SK-MEL-5 (cell line): ENCODE results near the gene ZC3H7A. TPM values are rescaled to one million over a fixed set of nuclear protein-coding genes. Genes with fewer than 3 reads are reported as not detected.

Experiments
- DNase-seq: peaks from one replicate; pipeline ENCODE4 v3.0.0-alpha.2; 2016; ENCODE audit warnings: low read depth, low spot score
- in situ Hi-C: cut with HindIII; loops from 2 replicates; pipeline ENCODE4 v1.10.0; 2016; ENCODE audit warnings: low sequenced_read_pairs, high pct_unique_total_duplicates, low pct_unique_long_range_greater_than_20kb
- total RNA-seq: library from RNA; depleted of rRNA; stranded (reverse); fragments of >200 nt; shearing (Covaris generic); gene quantifications from 2 replicates; pipeline ENCODE4 v1.2.3, GENCODE V29; 2014

Gene ZC3H7A
- total RNA-seq, 1 experiment from 2014 or later, result 54.7 TPM

DNA sequence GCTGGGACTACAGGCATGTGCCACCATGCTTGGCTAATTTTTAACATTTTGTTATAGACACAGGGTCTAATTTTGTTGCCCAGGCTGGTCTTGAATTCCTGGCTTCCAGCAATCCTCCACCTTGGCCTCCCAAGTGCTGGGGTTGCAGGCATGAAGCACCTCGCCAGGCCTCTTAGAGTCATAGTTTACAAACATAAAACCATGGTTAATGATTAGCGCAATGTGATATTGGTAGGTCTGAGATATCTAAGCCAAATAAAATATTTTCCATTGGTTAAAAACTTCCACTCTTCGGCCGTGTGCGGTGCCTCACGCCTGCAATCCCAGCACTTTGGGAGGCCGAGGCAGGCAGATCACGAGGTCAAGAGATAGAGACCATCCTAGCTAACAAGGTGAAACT lies 71.0 kb downstream of the ZC3H7A start:
- DNase-seq, result no peak
- in situ Hi-C loops, result no loop called here

DNA sequence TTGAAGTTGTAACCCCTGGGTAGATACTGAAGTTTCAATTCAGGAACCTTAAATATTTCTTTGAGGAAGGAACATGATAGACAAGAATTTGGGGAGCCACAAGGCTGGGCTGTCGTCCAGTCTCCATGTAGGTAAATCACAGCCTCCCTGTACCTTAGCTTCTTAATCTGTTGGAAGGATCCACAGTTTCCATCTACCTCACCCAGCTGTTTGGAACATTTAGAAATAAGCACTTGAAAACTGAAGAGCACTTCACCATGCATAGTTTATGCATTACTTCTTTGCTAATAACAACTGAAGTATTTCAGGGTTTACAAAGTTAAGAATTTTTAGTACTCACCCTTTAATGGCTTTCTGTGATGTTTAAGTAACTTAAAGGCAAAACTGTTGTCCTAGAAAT lies 71.6 kb downstream of the ZC3H7A start:
- in situ Hi-C loops, result no loop called here
- no peak for DNase-seq

DNA sequence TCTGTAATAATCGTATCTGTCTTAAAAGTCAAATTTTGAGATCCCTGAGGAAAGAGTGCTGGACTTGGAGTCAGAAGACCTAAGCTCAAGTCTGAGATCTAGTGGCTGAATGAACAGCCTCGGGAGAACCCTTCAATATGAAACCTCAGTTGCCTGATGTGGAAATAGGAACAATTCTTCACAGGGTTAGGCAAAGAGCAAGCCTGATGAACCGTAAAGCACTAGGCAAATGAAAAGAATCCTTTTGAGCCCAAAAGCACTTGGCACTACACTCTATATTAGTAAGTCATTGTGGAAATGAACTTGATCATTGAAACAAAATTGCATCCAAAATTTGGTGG lies 74.6 kb downstream of the ZC3H7A start:
- in situ Hi-C loops, result no loop called here
- DNase-seq, result no peak

DNA sequence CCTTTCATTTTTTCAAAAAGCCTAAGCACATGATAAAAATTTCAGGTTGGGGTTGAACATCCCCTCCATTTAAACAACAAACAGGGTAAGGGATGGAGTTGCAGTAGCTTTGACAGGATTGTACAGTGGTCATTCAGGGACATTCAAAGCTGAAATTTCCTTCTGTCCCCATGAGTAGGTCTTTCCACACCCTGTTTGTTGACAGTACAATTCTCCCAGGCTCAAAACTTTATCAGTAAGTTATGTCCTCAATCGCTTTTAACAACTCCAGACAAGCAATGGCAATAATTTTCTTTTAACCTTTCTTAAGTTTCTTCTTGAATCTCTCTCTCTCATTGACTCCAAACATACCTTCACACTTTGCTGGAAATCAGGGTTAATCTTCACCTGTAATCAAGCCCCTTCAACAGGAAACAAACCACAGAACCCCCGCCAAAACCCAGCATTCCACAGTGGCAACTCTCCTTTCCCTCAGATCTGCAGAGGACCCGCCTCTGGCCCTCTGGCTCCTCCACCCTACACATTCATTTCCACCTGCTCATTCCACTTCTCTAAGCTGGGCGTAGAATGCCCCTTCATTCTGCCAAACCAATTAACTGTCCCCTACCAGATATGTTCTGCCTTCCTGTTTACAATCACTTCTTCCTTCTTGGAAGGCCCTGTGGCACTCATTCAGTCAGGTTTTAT lies 75.1 kb downstream of the ZC3H7A start:
- DNase-seq, result no peak
- in situ Hi-C loops, result no loop called here

DNA sequence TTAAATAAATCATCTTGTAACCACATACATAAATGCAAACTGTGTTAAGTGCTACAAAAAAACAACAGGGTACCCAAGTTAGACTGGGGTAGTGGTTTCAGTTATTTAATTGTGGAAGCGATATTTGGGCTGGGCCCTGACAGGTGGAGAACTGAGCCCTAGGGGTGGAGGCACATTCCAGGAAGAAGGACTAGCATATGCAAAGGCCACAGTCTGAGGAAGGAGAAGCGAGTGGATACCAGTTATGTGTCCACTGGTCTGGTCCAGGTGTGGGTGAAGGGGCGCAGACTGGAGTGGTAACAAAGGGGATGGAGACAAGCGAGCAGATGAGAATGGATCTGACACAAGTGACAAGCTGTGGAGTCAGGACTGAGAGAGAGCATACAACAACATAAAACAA lies 77.3 kb downstream of the ZC3H7A start:
- in situ Hi-C loops, result no loop called here
- no peak for DNase-seq

DNA sequence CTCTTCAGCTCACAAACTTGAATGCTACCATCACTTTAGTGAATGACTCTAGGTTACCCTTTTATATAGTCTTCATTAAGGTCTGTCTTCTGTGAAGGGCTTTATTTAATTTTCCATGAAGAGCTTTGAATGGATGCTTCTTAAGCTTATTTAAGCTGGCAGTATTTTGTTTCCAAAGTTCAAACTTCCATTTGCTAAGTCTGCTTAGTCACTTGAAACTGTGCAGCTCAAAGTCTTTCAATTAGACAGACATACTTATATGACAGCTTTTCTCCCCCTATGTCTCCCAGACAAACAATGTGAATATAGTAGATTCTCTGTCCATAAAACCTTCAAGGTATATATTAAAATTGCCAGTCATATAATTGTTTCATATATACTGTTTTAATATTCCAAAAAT lies 77.9 kb downstream of the ZC3H7A start:
- in situ Hi-C loops, result no loop called here

DNA sequence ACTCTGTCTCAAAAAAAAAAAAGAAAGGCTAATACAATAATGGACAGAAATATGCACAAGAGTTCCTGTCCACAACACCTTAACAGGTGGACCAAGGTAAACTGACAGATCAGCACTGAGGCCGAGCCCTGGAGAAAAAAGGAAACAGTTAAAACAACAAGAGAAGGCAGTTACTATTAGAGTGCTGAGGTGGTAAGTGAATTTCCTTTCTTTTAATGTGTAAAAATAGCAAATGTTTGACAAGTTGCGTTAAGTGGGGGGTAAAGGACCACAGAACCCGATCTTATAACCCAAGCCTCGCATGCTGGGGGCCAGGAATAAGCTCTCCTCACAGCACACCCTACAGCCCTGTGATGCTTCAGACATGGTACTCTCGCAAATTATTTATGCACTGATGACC lies 79.2 kb downstream of the ZC3H7A start:
- in situ Hi-C loops, result no loop called here
- no peak for DNase-seq

More for the DNA sequence above, 77.9 kb downstream of the ZC3H7A start:
- no peak for DNase-seq

DNA sequence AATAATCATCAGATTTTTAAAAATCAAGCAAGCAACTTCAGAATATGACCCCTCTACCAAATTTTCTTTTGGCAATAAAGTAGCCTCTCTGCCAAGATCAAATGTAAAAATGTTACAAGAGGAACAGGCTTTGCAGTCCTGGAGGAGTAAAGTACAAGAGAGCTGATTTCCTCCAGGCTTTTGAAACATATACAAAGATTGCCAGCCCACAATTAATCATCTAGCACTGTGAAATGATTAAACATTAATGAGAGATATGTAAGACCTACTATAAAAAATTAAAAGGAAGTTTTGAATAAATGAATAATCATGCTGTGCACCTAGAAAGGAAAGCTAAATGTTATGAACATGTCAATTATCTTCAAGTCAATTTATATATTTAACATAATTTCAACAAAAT lies 80.7 kb downstream of the ZC3H7A start:
- in situ Hi-C loops, result no loop called here
- no peak for DNase-seq

DNA sequence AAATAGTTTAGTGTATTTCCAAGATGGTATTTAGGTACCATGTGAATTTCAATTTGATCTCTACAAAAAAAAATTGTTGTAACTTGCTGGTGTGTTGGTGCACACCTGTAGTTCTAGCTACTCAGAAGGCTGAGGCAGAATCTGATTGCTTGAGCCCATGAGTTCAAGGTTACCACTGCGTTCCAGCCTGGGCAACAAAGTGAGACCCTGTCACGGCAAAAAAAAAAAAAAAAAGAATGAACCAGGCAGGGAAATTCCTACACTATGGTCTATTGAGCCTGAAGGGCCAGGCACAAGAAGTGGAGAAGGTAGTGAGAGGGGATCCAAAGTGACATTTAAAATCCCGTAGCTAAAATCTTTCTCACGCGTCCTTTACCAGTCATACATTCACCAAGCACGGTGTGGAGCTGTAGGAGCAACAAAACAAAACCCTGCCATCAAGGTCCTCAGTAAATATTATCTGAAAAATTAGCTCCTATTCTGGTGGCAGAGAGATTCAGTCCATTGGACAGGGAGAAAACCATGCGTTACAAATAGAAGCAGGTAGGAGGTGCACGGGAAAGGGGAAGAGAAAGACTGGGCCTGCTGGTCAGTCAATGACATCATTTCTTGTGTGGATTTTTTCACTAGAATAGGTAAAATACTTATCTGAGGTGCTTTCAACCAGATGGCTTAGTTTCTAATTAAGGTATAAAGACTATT lies 81.7 kb downstream of the ZC3H7A start:
- DNase-seq, result no peak
- in situ Hi-C loops, result no loop called here

DNA sequence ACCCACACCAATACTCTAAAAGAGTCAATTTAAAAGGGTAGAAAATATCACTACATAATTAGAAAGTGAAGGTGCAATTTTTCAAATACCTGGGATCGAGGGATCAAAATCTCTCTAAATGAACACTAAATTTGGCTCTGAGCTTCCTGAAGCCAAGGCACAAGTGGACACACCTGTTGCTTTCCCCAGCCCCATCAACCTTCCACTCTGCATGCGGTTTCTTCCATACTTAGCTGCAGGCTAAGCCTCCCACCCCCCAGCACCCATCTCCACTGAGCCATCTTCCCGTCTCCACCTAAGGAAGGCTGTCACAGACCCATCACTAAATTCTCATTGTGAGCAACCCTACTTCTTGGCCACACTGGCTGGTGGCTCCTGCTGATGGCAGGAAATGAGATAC lies 84.9 kb downstream of the ZC3H7A start:
- no peak for DNase-seq
- in situ Hi-C loops, result no loop called here

DNA sequence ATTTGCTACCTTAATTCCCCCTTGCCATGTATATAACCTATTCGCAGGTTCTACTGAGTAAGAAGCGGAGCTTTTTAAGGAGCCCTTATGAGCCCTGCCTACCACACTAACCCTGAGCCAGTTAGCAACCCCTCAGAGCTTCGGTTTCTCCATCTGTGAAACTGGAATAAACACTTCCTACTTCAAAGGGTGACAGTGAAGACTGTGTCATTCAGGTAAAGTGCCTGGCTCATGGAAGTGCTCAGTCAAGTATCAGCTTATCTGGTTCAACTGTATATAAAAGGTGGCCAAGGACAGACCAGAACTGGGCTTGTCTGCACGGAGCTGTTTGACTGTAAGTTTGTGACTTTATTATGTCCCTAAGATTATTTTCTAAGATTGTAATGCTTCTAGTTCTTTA lies 85.4 kb downstream of the ZC3H7A start:
- in situ Hi-C loops, result no loop called here

DNA sequence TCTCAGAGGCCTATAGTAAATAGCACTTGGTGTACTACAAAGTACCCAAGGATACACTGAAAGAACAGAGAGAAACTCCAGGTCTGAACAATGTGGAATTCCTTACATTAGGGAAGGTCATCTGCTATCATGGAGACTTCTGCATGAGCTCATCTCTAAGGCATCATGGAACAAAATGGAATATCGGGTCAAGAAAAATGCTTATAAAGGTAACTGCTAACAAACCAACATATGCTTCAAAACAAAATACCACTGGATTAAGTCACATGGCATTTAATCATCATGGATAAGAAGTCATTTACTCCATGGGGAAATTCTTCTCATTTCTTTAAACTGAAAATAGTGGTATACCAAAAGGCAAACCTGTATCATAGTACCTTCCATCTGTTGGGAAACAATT lies 88.6 kb downstream of the ZC3H7A start:
- no peak for DNase-seq
- in situ Hi-C loops, result no loop called here

More for the DNA sequence above, 85.4 kb downstream of the ZC3H7A start:
- no peak for DNase-seq

DNA sequence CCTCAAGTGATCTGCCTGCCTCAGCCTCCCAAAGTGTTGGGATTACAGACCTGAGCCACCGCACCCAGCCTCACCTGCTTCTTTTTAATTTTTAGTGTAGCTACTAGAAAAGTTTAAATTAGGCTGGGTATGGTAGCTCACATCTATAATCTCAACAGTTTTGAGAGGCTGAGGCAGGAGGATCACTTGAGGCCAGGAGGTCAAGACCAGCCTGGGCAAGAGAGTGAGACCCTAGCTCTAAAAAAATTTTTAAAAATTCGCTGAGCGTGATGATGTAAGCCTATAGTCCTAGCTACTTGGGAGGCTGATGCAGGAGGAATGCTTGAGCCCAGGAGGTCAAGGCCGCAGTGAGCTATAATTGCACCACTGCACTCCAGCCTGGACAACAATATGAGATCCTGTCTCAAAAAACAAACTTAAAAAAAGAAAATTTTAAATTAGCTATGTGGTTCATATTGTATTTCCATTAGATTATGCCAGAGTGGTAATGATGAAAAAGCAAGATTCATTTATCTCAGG lies 89.3 kb downstream of the ZC3H7A start:
- in situ Hi-C loops, result no loop called here
- no peak for DNase-seq

DNA sequence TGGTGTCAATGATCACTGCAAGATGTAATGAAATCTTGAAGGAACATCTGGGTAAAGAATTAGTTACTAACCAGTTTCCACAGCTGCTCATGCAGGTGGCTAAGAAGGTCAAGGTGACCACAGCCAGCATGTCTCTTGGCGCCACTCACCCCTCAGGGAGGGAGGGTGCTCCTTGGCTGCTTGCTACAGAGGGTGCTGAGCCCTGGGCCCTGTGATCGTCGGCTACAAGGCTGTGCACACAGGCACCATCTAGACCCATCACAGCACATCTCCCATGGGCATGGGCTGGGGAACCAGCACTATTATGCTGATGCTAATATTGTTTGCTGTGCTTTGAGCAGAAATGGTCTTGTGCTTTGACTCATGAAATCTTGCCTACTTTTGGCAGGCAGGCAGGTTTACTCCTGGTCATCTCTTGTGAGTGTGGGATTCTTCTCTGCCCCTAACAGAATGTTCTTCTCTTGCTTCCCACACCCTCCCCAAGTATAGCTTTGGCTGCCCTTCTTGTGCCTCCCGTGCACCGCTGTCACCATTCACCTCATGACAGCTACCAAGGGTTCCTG lies 90.8 kb downstream of the ZC3H7A start:
- in situ Hi-C loops, result no loop called here
- DNase-seq, result no peak

DNA sequence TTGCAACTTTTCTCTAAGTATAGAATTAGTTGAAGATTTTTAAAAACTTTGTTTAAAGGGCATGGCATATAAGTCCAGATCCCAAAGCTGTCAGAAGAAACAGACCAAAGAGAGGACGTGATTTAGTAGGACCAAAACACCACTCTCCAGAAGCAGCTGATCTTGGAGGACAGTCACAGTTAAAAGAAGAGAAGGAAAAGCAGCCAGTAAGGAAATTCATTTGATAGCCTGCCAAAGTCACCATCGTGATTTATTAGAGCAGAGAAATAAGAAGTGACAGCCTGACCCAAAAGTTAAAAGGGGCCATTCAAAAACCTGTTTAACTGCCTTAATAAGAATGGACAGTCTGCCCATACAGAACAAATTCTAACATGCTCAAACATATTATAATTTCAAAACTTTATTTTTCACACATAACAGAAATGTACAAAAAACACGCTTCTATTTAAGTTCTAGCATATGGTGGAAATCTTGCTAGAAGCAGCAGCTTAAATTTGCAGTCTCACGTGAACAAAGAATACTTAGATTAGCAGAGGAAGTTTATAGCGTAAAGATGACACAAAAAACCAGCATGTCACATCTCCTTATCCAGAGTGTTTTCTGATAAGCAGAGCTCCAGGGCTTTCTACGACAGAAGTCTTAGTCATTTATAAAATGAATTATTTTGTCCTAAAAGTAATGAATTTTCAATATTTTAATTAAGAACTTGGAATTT lies 91.6 kb downstream of the ZC3H7A start:
- in situ Hi-C loops, result no loop called here
- no peak for DNase-seq
